IPS-20b (cell line): ENCODE data around the gene SLC25A22.
A peak's percentile ranks its signal among the peaks of the same experiment; 100 is the strongest.

ENCODE experiments used
- H3K27ac ChIP-seq: one replicate; pipeline ENCODE4 v1.5.1; 2013; ENCODE audit warnings: low read length
- H3K27me3 ChIP-seq: 2 replicates; pipeline ENCODE4 v1.6.1; 2013; ENCODE audit warnings: mild to moderate bottlenecking, low read length, inconsistent platforms; ENCODE audit not compliant: insufficient read depth
- H3K36me3 ChIP-seq: 2 replicates; pipeline ENCODE4 v1.6.1; 2013; ENCODE audit warnings: low read depth, mild to moderate bottlenecking, inconsistent platforms, low read length, moderate library complexity; ENCODE audit not compliant: insufficient read depth
- H3K4me1 ChIP-seq: 2 replicates; pipeline ENCODE4 v1.6.1; 2013; ENCODE audit warnings: mild to moderate bottlenecking, control low read depth, inconsistent platforms, low read length, moderate library complexity; ENCODE audit not compliant: insufficient read depth
- H3K4me3 ChIP-seq: 2 replicates; pipeline ENCODE4 v1.5.1; 2013; ENCODE audit warnings: mild to moderate bottlenecking, low read length, inconsistent platforms
- H3K9ac ChIP-seq: 2 replicates; pipeline ENCODE4 v1.6.1; 2013; ENCODE audit warnings: low read depth, mild to moderate bottlenecking, inconsistent platforms, low read length, moderate library complexity
- H3K9me3 ChIP-seq: 2 replicates; pipeline ENCODE4 v1.6.1; 2013; ENCODE audit warnings: mild to moderate bottlenecking, low read depth, low read length, inconsistent platforms; ENCODE audit not compliant: insufficient read depth

SLC25A22 gene

GRCh38 chr11:818396-819128, 20.5 kb upstream of the SLC25A22 start, which contains the start of gene PNPLA2:
Gene PNPLA2, plus strand, starts transcription at chr11:818914. Its CDS starts 805 bp downstream, at chr11:819719.
- H3K4me3 ChIP-seq: peak within 1 kb of the TSS; percentile 74
- no peaks in the 10 kb centered on the region; the same call in 1 of the 2 replicates for H3K4me1 ChIP-seq
- H3K9ac ChIP-seq: peak within 1 kb of the TSS; percentile 51; the same call in 1 of the 2 replicates
- no peaks in the 10 kb centered on the region for H3K27me3 ChIP-seq
- H3K36me3 ChIP-seq: peaks cover 14% of the 10 kb centered on the region; the same call in 1 of the 2 replicates
- H3K9me3 ChIP-seq: no peaks in the 10 kb centered on the region
- H3K27ac ChIP-seq: no peak within 1 kb of the TSS

DNA sequence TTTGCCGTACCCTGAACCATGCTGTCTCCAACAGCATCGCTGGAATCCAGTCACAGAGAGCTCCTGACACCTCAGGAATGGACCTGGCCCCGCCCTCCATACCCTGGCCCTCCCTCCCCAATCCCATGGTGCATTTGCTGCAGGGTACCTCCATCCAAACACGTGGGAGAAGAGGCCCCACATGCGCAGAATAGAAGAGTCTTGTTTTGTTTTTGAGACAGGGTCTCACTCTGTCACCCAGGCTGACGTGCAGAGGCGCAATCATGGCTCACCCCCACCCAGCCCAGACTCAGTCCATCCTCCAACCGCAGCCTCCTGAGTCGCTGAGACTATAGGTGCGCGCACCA, 18.3 kb upstream of the SLC25A22 start:
- H3K27ac ChIP-seq: no peak overlapping the region
- H3K9me3 ChIP-seq: no peaks in the 10 kb centered on the region
- peaks cover 32% of the 10 kb centered on the region for H3K36me3 ChIP-seq
- H3K9ac ChIP-seq: no peak overlapping the region
- H3K4me3 ChIP-seq: no peak overlapping the region
- H3K4me1 ChIP-seq: no peaks in the 10 kb centered on the region; the same call in 1 of the 2 replicates
- no peaks in the 10 kb centered on the region for H3K27me3 ChIP-seq

DNA sequence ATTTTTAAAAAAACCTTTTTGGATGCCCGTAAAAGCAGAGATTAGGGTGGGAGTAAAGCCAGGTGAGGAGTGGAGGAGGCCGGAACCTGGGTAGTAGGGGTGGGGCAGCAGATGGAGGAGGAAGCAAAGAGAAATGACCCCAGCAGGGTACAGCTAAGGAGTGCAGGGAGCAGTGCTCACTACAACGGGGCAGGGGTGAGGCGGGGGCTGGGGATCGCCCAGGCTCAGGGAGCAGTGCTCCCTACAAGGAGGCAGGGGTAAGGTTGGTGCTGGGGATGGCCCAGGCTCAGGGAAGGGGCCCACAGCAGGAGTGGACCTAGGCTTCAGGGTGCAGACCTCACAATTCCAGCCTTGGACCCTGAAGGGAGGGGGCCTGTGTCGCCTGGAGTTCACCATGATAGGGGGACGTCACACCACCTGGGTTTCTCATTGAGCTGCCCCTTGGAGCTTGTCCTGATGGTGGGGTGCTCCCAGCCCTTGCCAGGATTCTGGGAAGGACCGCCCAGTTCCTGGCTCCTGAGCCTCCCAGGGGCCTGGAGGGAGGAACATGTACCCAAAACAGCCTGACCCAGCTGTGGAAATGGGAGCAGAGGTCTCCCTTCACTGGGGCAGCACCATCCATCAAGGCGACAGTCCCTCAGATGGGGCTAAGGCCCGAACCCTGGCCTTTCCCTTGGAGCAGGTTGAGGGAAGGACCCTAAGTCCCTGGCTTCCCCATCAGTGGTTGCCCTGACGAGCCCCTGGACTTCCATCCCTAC, 17.8 kb upstream of the SLC25A22 start:
- peaks cover 38% of the 10 kb centered on the region for H3K36me3 ChIP-seq
- no peaks in the 10 kb centered on the region for H3K9me3 ChIP-seq
- H3K4me3 ChIP-seq: no peak overlapping the region
- H3K27me3 ChIP-seq: no peaks in the 10 kb centered on the region
- peaks cover 5% of the 10 kb centered on the region; the same call in 1 of the 2 replicates for H3K4me1 ChIP-seq
- H3K9ac ChIP-seq: no peak overlapping the region
- H3K27ac ChIP-seq: no peak overlapping the region

DNA sequence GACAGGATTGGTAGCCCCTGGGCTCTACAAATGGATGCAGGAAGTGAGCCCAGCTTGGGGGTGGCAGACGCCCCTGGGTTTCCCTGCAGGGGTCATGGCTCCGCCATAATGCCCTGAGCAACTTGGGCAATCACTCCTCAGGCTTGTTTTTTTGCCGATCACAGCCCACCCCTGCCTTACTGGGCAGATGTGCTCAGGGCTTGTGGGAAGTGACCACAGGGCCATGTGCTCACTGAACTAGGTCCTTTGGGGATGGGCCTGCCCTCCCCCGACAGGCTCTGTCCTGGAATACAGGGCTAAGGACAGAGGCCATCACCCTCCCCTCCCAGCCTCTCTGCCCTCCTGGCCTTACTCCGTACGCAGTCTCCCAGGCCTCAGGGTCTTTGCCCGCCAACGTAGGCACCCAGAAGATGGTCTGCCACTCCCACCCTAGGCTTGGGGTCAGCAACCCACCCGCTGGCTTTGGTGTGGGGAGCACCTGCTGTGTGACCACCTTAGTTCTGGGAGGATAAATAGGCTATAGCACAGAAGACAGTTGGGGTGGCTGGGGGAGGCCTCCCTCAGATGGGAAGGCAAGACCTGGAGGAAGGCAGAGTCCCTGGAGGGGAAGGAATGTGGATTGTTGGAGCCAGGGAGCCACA, 15.5 kb upstream of the SLC25A22 start:
- Histone ChIP-seq H3K36me3 (peaks cover 42% of the 10 kb centered on the region), H3K4me1 (peaks cover 6% of the 10 kb centered on the region; the same call in 1 of the 2 replicates), H3K27ac (peak overlapping the region; percentile 56), H3K4me3 (no peak overlapping the region), H3K9me3 (no peaks in the 10 kb centered on the region), H3K9ac (no peak overlapping the region), H3K27me3 (no peaks in the 10 kb centered on the region)

DNA sequence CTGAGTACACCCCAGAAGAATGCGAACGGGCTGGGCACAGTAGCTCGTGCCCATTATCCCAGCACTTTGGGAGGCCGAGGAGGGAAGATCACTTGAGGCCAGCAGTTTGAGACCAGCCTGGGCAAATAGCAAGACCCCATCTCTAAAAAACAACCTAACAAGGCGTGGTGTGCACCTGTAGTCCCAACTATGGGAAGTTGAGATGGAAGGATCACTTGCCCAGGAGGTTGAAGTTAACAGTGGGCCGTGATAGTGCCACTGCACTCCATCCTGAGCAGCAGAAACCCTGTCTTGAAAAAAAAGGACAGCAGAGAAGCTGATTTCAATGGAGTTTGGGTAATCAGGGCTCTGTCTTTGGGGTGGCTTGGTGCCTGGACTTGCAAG, 15.0 kb upstream of the SLC25A22 start:
- Histone ChIP-seq H3K9ac (no peak overlapping the region), H3K27ac (no peak overlapping the region), H3K36me3 (peaks cover 42% of the 10 kb centered on the region)

GRCh38 chr11:812390-812789, 14.3 kb upstream of the SLC25A22 start:
- H3K9ac ChIP-seq: no peak overlapping the region
- H3K9me3 ChIP-seq: no peaks in the 10 kb centered on the region
- H3K4me3 ChIP-seq: no peak overlapping the region
- H3K4me1 ChIP-seq: peaks cover 6% of the 10 kb centered on the region; the same call in 1 of the 2 replicates
- no peak overlapping the region for H3K27ac ChIP-seq
- H3K27me3 ChIP-seq: no peaks in the 10 kb centered on the region
- H3K36me3 ChIP-seq: peaks cover 42% of the 10 kb centered on the region

More for the DNA sequence above, 15.0 kb upstream of the SLC25A22 start:
- H3K4me1 ChIP-seq: peaks cover 6% of the 10 kb centered on the region; the same call in 1 of the 2 replicates
- no peaks in the 10 kb centered on the region for H3K9me3 ChIP-seq
- no peak overlapping the region for H3K4me3 ChIP-seq
- H3K27me3 ChIP-seq: no peaks in the 10 kb centered on the region

- H3K9me3 ChIP-seq: no peaks in the 10 kb centered on the region
- H3K9ac ChIP-seq: peak overlapping the region; percentile 100; the same call in 1 of the 2 replicates
- H3K4me1 ChIP-seq: peaks cover 6% of the 10 kb centered on the region; the same call in 1 of the 2 replicates
- H3K4me3 ChIP-seq: peak overlapping the region; percentile 97
- H3K27ac ChIP-seq: no peak overlapping the region
- no peaks in the 10 kb centered on the region for H3K27me3 ChIP-seq
- H3K36me3 ChIP-seq: peaks cover 42% of the 10 kb centered on the region
Measured at GRCh38 chr11:811446-812245, 13.6 kb upstream of the SLC25A22 start.

DNA sequence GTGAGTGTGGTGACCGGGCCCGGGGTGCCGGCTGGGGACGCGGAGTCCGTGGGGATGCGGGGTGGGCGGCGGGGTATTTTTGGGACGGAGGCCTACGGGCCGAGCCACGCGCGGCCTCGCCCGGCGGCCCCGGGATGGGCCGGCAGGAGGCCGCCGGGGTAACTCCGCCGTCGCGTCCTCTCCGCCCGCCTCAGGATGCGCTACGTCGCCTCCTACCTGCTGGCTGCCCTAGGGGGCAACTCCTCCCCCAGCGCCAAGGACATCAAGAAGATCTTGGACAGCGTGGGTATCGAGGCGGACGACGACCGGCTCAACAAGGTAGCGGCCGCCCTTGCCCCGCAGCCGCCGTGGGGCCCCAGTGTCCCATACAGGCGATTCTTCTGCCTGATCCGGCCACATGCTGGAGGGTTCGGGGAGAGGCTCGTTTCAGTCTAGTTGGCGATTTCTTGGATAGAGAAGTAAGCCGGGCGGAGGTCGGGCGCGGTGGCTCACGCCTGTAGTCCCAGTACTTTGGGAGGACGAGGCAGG, 12.0 kb upstream of the SLC25A22 start:
- Histone ChIP-seq H3K9me3 (no peaks in the 10 kb centered on the region), H3K4me1 (peaks cover 6% of the 10 kb centered on the region; the same call in 1 of the 2 replicates)

DNA sequence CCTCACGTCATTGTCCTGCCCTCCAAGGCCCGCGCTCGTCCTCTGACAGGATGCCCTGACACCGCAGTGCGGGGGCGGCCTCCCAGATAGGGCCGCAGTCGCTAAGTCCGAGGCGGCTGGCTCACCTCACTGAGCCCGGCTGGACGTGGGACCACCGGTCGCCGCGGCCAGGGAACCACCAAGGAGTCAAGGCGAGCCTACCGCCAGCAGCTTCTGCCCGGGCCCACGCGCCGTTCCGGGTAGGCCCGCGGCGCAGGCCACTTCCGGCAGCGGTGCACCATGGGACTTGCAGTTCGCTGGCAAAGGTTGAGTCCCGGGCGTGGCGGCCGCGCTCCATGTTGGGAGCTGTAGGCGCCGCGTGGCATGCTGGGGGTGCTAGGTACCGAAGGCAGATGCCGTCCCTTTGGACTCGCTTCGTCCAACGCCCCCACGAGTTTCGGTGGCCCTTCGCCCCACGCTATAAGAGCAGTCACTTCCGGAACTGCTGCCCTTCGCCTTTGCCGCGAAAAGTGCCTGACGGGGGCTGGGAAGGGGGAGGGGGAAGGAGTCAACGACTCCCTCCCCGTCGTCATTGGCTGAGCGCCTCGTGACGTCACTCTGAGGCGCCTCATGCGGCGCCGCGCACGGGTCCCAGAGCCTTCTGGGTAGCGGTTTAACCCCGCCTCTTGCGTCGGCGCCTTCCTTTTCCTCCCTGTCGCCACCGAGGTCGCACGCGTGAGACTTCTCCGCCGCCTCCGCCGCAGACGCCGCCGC, 11.4 kb upstream of the SLC25A22 start, which contains the start of gene RPLP2:
TSS of gene RPLP2 (plus strand) at position 681 of the 753 bp plus-strand sequence. CDS start 268 bp downstream, outside the sequence.
- H3K9ac ChIP-seq: peak within 1 kb of the TSS; percentile 100
- H3K36me3 ChIP-seq: peaks cover 37% of the 10 kb centered on the region
- H3K4me1 ChIP-seq: peaks cover 8% of the 10 kb centered on the region; the same call in 1 of the 2 replicates
- H3K9me3 ChIP-seq: no peaks in the 10 kb centered on the region
- H3K27ac ChIP-seq: peak within 1 kb of the TSS; percentile 100
- H3K27me3 ChIP-seq: no peaks in the 10 kb centered on the region
- peak within 1 kb of the TSS; percentile 97 for H3K4me3 ChIP-seq

More for the DNA sequence above, 12.0 kb upstream of the SLC25A22 start:
- Histone ChIP-seq H3K9ac (peak overlapping the region; percentile 100), H3K27me3 (no peaks in the 10 kb centered on the region), H3K36me3 (peaks cover 41% of the 10 kb centered on the region), H3K4me3 (peak overlapping the region; percentile 97), H3K27ac (peak overlapping the region; percentile 80)
